Activated CD4-positive, CD25-positive, alpha-beta regulatory T cell treated with anti-CD3 and anti-CD28 coated beads, Interleukin-2, amount 50 U/mL, for 24 hours (primary cell): Measurements from ENCODE around the gene PDE2A.

Experiments
- ATAC-seq, 2 donors: fragments of 150-1000 bp; cut with Tn5 transposase; one replicate each; pipeline ENCODE4 v1.10.0; 2021; ENCODE audit warnings: mild to moderate bottlenecking in 1 of 2, moderate library complexity in 1 of 2

PDE2A gene

DNA sequence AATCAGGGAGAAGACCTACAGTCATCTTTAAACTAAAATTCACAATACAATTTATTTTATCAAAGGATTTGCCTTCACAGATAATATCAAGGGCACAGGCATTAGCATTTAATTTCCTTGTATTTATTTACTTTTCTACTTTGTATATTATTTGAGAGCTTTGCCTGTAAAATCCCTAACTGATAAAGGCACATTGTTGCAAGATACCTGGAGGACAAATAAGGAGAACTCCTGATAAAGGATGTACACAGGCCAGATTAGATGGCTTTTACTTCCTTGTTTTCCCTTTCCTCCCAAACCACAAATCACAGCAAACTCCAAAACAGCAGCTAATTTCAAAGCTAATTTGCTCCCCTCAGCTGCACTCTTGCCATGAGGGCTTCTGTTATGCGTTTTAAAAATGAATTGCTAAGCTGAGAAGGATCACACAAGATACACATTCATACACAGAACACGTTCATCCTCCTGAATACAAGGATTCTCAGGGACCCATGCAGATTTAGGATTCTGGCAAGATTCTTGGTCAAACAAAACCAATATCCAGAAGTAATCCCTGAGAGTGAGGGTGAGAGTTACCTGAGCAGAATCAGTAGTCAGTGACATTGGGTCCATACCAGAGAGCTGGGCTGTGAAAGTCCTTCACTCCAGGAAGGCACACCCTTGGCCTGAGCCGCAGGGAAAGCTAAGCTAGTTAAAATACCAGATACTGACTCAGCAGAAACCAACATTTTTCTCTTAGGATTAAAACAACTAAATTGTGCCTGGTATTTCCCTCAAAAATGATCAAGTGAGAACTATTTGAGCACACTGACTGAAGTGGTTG, 139.6 kb downstream of the PDE2A start:
- no peak for ATAC-seq

GRCh38 chr11:72529068-72529467, 145.2 kb downstream of the PDE2A start:
- no peak for ATAC-seq

- no peak for ATAC-seq
These were observed 146.1 kb downstream of the PDE2A start for GRCh38 chr11:72528121-72528520.
